ENCODE results near the gene ISOC2. TPM values are rescaled to one million over a fixed set of nuclear protein-coding genes. Genes with fewer than 3 reads are reported as not detected.
"Not testable (repeated sequence)": the region's sequence is repeated elsewhere in the genome, so short reads cannot be mapped to it uniquely, and the experiment has no call there.

Gene ISOC2
- polyA plus RNA-seq, 3 donors: 28.1 to 47.0 (median 45.4) TPM

DNA sequence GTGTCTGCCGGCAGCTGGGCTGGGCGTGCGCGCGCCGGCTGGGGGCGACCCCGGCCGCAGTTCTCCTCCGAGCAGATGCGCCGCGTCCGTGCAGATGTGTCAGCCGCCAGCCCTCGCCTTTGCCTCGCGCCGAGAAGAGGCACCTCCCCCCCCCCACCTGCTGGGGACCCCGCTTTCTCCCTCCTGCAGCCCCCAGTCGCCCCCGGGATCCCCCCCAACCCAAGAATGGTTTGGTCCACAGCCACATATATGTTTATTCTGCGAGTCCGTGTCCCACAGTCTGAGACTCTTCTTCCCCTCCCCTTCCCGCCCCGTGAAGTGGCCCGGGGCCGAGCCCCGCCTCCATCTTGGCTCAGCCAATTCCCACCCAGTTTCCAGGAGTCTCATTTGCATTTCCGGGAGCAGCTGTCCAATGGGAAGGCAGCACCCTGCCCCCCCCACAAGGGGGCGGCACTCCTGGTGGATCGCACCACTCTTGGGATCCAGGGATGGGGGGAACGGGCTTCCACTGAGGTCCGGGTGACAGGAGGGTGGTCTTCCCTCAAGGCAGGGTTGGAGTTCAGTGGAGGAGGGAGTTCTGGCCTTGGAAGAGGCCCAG, 8.6 kb downstream of the ISOC2 start:
- peak in 9 of 11 donors; percentile 67 to 89 (median 82) for DNase-seq (ENCODE audit: extremely low read depth in 1 of 11, low read depth in 9 of 11, low spot score in 4 of 11)

DNA sequence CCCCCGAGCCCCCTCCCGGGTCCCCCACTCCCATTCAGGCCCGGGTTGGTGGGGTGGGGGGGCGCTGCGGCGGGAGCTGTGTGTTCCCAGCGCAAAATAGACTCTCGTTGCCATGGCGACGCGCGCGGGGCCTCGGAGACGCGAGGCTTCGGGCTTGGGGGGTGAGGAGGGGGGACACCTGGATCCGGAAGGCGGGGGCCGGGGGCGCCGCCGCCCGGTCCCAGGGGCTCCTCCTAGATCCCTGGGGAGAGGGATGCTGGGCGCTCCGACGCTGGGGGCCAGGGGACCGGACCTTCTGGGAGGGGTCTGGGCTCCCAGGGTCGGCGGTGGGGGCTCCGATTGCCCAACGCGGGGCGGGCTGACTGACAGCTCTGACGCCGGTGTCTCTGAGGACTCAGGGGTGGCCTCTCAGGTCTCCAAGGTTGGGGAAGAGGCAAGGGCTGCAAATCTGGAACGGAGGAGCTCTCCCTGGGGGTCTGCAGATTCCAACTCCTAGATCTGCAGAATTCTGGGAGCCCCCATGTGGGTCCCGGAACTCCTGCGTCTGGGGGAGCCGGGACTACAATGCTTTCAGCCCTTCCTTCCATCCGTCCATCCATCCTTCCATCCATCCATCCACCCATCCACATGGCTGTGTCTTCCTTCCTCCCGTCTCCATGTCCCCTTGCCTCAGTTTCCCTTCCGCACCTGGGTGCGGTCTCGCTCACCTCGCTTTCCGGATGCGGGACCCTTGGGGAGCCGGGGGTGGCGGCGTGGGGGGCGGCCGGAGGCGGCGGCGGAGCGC, 9.3 kb downstream of the ISOC2 start:
- DNase-seq (ENCODE audit: extremely low read depth in 1 of 11, low read depth in 9 of 11, low spot score in 4 of 11): no peak

DNA sequence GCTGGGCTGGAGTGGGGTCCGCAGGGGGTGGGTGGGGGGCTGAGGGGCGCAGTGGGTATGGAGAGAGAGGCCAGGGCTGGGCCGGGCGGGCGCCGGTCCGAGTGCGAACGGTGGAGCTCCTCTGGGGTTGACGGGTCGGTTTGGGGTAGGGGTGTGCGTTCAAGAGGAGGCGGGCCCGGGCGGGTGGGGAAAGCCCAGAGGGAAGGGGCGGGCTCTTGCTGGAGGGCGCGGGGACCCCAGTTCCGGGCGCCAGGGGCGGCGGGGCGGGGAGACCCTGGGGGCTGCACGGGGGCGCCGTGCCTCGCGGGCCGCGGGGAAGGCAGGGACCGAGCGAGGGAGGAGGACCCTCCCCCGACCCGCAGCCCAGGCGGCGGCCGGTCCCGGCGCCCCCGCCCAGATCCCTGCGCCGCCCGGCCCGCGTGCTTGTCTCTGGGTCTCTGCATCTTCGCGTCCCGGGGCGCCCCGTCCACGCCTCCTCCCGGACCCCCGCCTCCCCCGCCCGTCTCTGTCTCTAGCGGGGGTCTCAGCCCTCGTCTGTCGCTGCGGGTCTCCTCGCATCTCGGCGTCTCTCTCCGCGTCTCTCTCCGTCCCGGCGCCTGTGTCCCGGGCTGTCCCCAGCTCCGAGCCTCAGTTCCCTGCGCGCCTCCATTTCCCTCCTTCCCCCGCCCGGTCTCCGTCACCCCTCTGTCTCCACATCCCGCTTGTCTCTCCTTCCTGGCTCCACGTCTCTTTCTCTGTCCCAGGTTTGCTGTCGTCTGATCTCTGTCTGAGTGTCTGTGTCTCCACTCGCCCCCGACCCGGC, 10.1 kb downstream of the ISOC2 start:
- DNase-seq (ENCODE audit: extremely low read depth in 1 of 11, low read depth in 9 of 11, low spot score in 4 of 11): no peak

DNA sequence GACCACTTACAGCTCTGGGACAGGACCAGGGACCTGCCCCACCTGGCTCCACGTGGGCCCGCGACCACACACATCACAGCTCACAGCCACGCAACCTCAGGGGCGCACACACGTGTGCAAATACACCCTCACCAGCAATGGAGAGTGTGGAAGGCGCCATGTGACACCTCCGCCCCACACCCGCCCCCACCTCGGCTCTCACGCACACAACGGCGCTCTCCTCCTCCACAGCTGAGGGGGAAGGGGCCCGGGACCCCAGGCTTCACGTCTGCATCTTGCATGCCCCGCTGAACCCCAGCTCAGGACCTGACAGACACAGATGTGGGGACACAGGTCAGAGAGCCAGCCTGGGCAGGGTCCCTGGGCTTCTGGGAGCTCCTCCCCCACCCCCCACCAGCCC, 12.0 kb downstream of the ISOC2 start:
- no peak for DNase-seq (ENCODE audit: extremely low read depth in 1 of 11, low read depth in 9 of 11, low spot score in 4 of 11)

DNA sequence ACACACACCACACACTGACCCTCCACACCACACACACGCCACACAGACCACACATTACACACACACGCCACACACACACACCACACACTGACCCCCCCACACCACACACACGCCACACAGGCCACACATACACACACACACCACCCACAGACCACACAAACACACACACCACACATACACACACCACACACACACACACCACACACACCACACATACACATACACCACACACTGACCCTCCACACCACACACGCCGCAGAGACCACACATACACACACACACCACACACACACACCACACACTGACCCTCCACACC, 13.3 kb downstream of the ISOC2 start:
- not testable (repeated sequence) for DNase-seq (ENCODE audit: extremely low read depth in 1 of 11, low read depth in 9 of 11, low spot score in 4 of 11)

DNA sequence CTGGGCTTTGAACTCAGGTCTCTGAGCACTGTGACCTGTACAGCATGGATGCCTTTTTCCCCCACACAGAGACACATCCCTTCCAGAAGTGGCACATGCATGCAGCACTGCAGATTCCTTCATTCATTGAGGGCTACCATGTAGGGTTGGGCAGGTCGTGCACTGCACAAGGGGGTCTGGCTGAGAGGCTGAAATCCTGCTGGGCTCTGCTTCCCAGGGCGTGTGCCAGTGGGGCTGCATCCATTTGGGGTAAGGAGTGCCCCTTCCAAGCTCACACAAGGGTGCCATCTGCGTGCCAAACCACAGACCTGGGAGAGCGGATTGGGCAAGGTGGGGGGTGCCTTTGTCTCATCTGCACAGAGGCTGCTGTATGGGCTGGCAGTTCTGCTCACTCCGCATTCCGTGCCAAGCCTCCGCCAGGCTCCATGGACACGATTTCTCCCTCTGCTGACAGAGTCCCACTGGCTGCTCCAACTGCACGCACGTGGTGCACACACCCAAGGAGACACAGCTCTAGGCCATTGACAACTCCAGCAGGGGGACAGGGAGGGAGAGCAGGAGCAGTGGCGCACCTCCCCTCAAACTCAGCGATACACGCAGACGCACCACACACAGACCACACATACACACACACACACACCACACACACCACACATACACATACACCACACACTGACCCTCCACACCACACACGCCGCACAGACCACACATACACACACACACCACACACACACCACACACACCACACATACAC, 13.8 kb downstream of the ISOC2 start:
- DNase-seq (ENCODE audit: extremely low read depth in 1 of 11, low read depth in 9 of 11, low spot score in 4 of 11): no peak

DNA sequence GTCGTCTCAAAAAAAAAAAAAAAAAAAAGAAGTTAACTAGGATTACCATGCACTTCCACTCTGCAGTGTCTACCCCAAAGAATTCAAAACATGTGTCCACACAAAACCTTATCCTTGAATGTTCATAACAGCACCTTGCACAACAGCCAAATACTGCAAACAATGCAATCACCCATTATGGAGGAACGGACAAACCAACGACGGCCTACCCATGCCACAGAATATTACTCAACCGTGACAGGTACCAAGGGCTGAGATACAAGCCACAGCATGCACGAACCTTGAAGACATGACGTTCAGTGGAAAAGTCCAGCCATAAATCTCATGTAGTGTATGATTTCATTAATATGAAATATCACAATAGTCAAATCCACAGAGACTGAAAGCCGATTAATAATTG, 15.4 kb downstream of the ISOC2 start:
- DNase-seq (ENCODE audit: extremely low read depth in 1 of 11, low read depth in 9 of 11, low spot score in 4 of 11): no peak

DNA sequence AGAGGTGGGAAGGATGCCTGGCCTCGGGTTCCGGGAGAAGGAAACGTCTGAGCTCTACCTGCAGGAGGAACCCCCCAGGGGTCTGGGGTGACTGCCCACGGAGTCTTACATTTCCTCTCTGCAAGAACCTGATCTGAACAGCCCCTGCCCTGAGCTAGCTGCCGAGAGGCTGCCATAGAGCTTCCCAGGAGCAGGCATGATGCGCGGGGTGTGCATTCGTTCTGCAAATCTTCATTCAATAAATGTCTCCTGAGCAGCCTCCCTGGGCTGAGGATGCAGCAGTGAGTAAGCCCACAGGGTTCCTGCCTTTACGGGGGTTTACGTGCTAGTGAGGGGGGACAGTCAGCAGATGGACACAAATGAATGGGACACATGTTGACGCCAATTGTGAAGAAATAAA, 16.8 kb downstream of the ISOC2 start:
- no peak for DNase-seq (ENCODE audit: extremely low read depth in 1 of 11, low read depth in 9 of 11, low spot score in 4 of 11)

DNA sequence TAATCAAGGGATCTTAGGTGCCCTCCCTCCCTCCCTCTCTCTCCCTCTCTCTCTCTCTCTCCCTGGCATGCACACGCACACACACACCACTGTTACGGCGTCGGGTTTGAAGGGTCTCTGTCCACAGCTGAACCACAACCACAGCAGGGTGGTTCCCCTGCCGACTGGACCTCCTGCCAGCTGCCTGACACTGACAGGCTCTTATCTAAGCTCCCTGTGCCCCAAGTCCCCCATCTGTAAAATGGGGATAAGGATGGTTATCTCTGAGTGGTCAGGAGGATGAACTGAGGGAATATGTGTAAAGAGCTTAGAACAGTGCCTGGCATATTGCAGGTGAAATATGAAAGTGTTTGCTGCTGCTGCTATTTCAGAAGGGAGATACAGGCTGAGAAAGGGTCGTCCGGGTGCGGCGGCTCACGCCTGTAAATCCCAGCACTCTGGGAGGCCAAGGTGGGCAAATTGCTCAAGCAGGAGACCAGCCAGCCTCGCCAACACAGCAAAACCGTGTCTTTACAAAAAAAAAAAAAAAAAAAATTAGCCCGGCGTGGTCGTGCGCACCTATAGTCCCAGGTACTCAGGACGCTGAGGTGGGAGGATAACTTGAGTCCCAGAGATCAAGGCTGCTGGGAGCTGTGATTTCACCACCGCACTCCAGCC, 17.5 kb downstream of the ISOC2 start:
- no peak for DNase-seq (ENCODE audit: extremely low read depth in 1 of 11, low read depth in 9 of 11, low spot score in 4 of 11)

DNA sequence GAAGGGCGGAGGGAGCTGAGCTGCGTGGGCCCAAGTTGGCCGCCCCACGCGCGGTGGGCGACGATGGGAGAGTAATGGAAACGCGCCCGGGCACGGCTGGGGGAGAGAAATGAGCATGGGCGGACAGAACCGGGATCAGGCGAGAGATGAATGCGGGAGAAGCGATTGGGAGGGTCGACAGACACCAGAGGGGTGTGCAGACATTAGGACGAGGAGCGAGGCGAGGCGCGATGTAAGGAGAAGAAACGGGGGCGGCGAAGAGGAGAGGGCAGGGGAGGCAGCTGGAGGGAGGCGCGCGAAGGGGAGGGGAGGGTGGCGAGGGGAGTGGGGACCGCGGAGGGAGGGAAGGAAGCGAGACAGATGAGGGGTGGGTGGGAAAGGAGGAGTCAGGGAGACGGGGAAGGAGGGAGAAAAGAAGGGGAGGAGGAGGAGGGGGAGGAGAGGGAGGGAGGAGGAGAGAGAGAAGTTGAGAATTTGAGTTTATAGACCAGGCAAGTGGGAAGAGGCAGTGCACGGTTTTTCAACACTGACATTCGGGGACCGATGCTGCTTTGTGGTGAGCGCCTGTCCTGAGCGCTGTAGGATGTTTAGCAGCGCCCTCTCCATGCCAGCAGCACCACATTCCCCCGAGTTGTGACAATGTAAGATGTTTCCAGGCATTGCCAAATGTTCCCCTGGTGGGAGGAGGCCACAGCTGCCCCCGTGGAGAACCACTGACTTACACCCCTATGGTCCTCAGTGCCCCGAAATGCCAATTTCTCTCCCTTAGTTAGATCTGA, 18.2 kb downstream of the ISOC2 start, which contains the start of gene SHISA7:
TSS of gene SHISA7 (minus strand) at position 256 of the 779 bp plus-strand sequence. CDS start 437 bp downstream, outside the sequence.
- DNase-seq (ENCODE audit: extremely low read depth in 1 of 11, low read depth in 9 of 11, low spot score in 4 of 11): no peak

DNA sequence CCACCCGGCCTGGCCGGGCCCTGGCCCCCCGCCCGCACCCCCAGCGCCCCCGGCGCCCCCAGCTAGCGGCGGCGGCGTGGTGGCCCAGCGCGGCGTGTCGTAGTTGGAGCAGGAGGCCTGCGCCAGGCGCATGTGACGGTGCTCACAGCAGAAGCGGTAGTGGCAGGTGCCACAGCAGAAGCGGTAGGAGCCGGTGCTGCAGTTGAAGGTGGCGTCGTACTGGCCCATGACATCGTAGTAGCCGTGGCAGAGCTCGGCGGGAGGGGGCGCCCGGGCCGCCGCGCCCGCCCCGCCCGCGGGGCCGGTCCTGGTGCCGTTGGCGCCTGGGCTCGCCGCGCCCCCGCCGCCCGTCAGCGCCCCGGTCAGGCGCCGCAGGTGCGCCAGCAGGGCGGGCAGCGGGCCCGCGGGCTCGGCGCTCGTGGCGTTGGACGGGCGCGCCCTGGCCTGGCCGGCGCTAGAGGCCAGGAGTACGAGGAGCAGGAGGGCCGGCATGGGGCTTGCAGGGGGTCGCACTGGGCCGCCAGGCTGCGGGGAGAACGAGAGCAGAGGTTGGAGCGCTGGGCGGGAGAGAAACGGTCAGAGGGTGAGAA, 19.0 kb downstream of the ISOC2 start:
- DNase-seq (ENCODE audit: extremely low read depth in 1 of 11, low read depth in 9 of 11, low spot score in 4 of 11): no peak

DNA sequence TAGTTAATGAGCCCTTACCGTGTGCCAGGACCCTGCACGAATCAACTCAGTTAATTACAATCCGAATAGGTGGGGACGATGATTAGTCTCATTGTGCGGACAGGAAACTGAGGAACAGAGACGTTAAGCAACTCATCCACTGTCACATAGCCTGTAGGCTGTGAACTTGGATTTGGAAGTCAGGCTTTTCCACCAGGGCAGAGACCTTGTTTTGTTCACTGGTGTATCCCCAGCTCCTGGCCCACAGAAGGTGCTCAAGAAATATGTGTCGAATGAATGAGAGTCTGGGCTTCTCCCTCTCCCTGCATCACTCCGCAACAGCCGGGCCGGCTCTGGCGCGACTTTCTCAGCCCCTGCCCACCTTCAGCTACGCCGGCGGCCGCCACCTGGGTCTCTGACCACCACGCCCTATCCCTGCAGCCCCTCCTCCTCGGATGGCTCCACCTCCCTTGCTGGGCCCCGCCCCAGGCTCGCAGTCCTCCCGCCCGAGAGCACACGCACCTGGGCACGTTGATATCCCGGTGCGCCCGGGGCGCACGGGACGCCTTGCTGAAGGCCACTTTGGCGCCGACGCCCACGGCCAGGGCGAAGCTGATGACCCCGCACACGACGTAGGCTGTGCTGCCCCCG, 19.6 kb downstream of the ISOC2 start:
- no peak for DNase-seq (ENCODE audit: extremely low read depth in 1 of 11, low read depth in 9 of 11, low spot score in 4 of 11)

DNA sequence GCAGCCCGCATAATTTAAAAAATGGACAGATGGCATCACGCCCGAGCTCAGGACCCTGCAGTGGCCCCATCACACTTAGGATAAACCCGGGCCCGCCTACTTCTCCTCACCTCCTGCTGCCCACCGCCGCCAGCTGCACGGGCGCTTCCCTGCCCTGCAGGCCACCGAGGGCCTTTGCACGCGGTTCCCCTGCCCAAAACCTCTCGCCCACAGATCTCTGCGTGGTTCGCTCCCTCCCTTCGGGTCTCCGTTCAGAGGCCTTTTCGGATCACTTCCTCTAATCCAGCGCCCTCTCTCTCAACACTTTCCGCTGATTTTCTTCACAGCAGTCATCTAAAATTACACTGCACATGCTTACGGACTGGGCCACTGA, 20.1 kb downstream of the ISOC2 start:
- no peak for DNase-seq (ENCODE audit: extremely low read depth in 1 of 11, low read depth in 9 of 11, low spot score in 4 of 11)

DNA sequence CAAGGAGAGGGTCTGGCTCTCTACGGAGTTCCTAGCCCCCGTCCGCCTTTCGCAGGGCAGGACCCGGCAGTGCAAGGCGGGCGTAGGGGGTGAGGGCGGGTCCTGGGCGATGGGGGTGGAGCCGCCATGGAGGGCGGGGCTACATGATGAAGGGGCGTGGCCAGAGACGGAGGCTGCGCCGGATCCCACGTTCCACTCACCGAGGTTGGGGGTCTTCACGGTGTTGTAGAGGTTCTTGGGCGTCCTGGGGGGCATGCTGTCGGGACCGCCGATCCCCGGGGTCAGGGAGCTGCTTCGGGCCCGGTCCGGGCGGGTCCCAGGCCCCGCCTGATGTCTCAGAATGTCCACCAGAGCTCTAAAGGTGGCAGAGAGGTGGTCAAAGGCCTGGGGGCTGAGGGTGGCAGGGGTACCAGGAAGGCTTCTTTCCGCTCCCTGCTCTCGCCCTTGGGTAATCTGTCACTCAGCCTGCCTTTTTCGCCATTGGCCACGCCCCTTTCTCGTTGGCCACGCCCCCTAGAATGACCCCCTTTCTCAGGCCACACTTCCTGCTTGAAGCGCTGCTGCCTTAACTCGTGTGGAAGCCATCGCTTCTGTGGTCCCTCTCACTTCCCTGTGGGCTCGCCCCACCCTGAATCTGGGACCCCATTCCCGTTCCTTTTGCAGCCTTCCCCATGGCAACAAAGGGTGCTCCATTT, 20.9 kb downstream of the ISOC2 start:
- DNase-seq (ENCODE audit: extremely low read depth in 1 of 11, low read depth in 9 of 11, low spot score in 4 of 11): no peak

DNA sequence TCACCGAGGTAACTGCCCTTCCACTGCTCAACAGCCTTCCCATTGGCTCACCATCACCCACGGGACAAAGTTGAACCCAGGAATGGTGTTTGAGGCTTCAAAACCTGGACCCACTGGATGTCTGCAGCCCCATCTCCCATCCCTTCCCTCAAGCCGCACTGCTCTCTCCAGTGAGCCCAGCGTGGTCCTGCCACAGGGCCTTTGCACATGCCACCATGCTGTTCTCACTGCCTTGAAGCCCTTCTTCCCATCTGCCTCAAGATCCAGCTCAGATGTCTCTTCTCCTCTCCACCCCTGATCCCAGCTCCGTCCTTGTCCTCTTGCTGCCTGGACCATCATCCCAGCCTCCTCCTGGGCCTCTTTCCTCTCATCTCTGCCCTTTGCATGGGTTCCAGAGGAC, 22.4 kb downstream of the ISOC2 start:
- no peak for DNase-seq (ENCODE audit: extremely low read depth in 1 of 11, low read depth in 9 of 11, low spot score in 4 of 11)

DNA sequence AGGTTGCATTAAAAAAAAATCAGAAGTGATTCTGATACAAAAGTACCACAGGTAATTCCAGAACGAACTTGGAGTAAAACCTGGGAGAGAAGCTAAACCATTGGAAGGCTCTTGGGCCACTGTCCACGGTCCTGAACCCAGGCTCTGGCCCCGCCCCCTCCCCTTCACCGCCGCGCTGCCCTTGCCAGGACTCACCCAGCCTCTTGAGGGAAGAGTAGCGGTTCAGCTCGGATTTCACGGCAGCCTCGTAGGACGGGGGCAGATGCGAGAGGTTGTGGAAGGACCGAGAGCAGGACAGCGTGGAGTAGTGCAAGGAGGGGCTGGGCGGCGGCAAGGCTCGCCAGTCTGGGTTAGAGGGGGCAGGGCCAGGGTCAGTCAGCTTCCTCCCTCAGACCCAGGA, 24.0 kb downstream of the ISOC2 start:
- DNase-seq (ENCODE audit: extremely low read depth in 1 of 11, low read depth in 9 of 11, low spot score in 4 of 11): peak in 7 of 11 donors; percentile 43 to 71 (median 60)

DNA sequence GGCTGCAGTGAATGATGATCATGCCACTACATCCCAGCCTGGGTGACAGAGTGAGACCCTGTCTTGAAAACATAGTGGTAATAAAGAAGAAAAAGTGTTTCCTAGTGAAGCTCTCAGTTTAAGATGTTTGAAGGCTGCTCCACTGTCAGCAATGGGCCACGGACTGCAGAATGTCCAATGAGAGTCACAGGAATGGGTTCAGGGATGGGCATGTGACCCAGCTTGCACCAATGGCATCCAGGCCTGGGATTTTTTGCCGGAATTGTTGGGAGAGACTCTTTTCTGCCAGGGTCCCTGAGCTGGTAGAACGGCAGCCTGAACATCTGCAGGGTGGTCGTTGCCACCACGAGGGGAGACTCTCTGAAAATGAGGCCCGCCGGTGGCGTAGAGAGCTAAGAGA, 24.6 kb downstream of the ISOC2 start:
- DNase-seq (ENCODE audit: extremely low read depth in 1 of 11, low read depth in 9 of 11, low spot score in 4 of 11): no peak

Measured in renal cortex interstitium (tissue), 11 donors.